Rectal smooth muscle tissue (tissue), 1 donor: ENCODE results near the gene VMA21.

ENCODE experiments used
- H3K27ac ChIP-seq: one replicate; pipeline ENCODE4 v1.7.0; 2013; ENCODE audit warnings: low read depth, low read length, inconsistent platforms
- H3K27me3 ChIP-seq: one replicate; pipeline ENCODE4 v1.7.0; 2013; ENCODE audit warnings: low read length; ENCODE audit not compliant: control insufficient read depth, insufficient read depth
- H3K36me3 ChIP-seq: one replicate; pipeline ENCODE4 v1.7.0; 2013; ENCODE audit warnings: low read length; ENCODE audit not compliant: control insufficient read depth, insufficient read depth
- H3K4me1 ChIP-seq: one replicate; pipeline ENCODE4 v1.7.0; 2013; ENCODE audit warnings: low read length; ENCODE audit not compliant: control insufficient read depth, insufficient read depth
- H3K4me3 ChIP-seq: one replicate; pipeline ENCODE4 v1.7.0; 2013; ENCODE audit warnings: low read length
- H3K9ac ChIP-seq: one replicate; pipeline ENCODE4 v1.7.0; 2013; ENCODE audit warnings: low read length

Gene VMA21

GRCh38 chrX:151397741-151398070 lies 700 bp downstream of the VMA21 start:
- Histone ChIP-seq H3K4me3 (peak overlapping the region; percentile 83), H3K9ac (peak overlapping the region; percentile 66), H3K27ac (peak overlapping the region; percentile 81), H3K4me1 (no peaks in the 10 kb centered on the region), H3K36me3 (no peaks in the 10 kb centered on the region), H3K27me3 (no peaks in the 10 kb centered on the region)

GRCh38 chrX:151398346-151398745 lies 1.3 kb downstream of the VMA21 start:
- H3K4me1 ChIP-seq = no peaks in the 10 kb centered on the region
- no peaks in the 10 kb centered on the region for H3K27me3 ChIP-seq
- no peak overlapping the region for H3K27ac ChIP-seq
- H3K36me3 ChIP-seq = no peaks in the 10 kb centered on the region
- H3K4me3 ChIP-seq = no peak overlapping the region
- H3K9ac ChIP-seq = no peak overlapping the region

- no peak overlapping the region for H3K4me3 ChIP-seq
- no peaks in the 10 kb centered on the region for H3K4me1 ChIP-seq
- H3K9ac ChIP-seq = no peak overlapping the region
- H3K27me3 ChIP-seq = no peaks in the 10 kb centered on the region
- H3K27ac ChIP-seq = no peak overlapping the region
- H3K36me3 ChIP-seq = no peaks in the 10 kb centered on the region
Observed at GRCh38 chrX:151402719-151403390, 5.8 kb downstream of the VMA21 start.

- no peaks in the 10 kb centered on the region for H3K36me3 ChIP-seq
- H3K9ac ChIP-seq = no peak overlapping the region
- H3K4me1 ChIP-seq = no peaks in the 10 kb centered on the region
- H3K27ac ChIP-seq = no peak overlapping the region
- H3K4me3 ChIP-seq = no peak overlapping the region
- no peaks in the 10 kb centered on the region for H3K27me3 ChIP-seq
Observed at GRCh38 chrX:151416579-151416978, 19.6 kb downstream of the VMA21 start.

- no peak overlapping the region for H3K27ac ChIP-seq
- no peak overlapping the region for H3K9ac ChIP-seq
- H3K4me3 ChIP-seq = no peak overlapping the region
- H3K36me3 ChIP-seq = no peaks in the 10 kb centered on the region
- no peaks in the 10 kb centered on the region for H3K27me3 ChIP-seq
- H3K4me1 ChIP-seq = no peaks in the 10 kb centered on the region
Observed at GRCh38 chrX:151419782-151420181, 22.8 kb downstream of the VMA21 start.

- no peaks in the 10 kb centered on the region for H3K27me3 ChIP-seq
- no peak overlapping the region for H3K9ac ChIP-seq
- H3K4me1 ChIP-seq = no peaks in the 10 kb centered on the region
- no peaks in the 10 kb centered on the region for H3K36me3 ChIP-seq
- H3K4me3 ChIP-seq = no peak overlapping the region
- no peak overlapping the region for H3K27ac ChIP-seq
Observed at GRCh38 chrX:151424505-151424904, 27.5 kb downstream of the VMA21 start.

- Histone ChIP-seq H3K27ac (no peak overlapping the region), H3K9ac (no peak overlapping the region), H3K4me3 (no peak overlapping the region), H3K27me3 (no peaks in the 10 kb centered on the region), H3K36me3 (no peaks in the 10 kb centered on the region), H3K4me1 (no peaks in the 10 kb centered on the region)
Observed at GRCh38 chrX:151448509-151448908, 51.5 kb downstream of the VMA21 start.

- Histone ChIP-seq H3K27me3 (no peaks in the 10 kb centered on the region), H3K4me1 (no peaks in the 10 kb centered on the region), H3K36me3 (no peaks in the 10 kb centered on the region), H3K27ac (no peak overlapping the region), H3K9ac (no peak overlapping the region), H3K4me3 (no peak overlapping the region)
Observed at GRCh38 chrX:151458824-151459223, 61.8 kb downstream of the VMA21 start.
